Body of pancreas (tissue), 4 donors: ENCODE results near the gene KRTAP10-12. TPM values are rescaled to one million over a fixed set of nuclear protein-coding genes. Genes with fewer than 3 reads are reported as not detected.

Experiments used
- ATAC-seq: fragments of 150-250 bp; one replicate; pipeline ENCODE4 v1.9.1; 2016
- DNase-seq, 4 donors: peaks; one replicate each; pipeline ENCODE4 v3.0.0-alpha.2; 2019
- H3K27ac ChIP-seq, 4 donors: fragments of 200-600 bp; sonication (generic); 1 replicate in 3 of 4; 2 replicates in 1 of 4; pipeline versions ENCODE4 v1.5.1 to v1.6.1; 2016 to 2019; ENCODE audit warnings: mild to moderate bottlenecking in 1 of 4, mixed read lengths in 1 of 4, moderate library complexity in 1 of 4
- H3K27me3 ChIP-seq, 2 donors: fragments of 200-600 bp; sonication (generic); one replicate each; pipeline ENCODE4 v1.6.0; 2016; ENCODE audit warnings: mild to moderate bottlenecking in 1 of 2
- H3K36me3 ChIP-seq, 2 donors: fragments of 200-600 bp; sonication (generic); replicated peaks in 1 of 2; 2 replicates each; pipeline ENCODE4 v1.5.1; 2016; ENCODE audit warnings: low read depth in 2 of 2; ENCODE audit not compliant: insufficient read depth in 1 of 2
- H3K4me1 ChIP-seq: fragments of 200-600 bp; sonication (generic); one replicate; pipeline ENCODE4 v1.6.0; 2016
- H3K4me3 ChIP-seq, 2 donors: fragments of 200-600 bp; sonication (generic); 1 replicate in 1 of 2; 2 replicates in 1 of 2; pipeline ENCODE4 v1.5.1; 2016 to 2019
- H3K9me3 ChIP-seq, 3 donors: fragments of 200-600 bp; sonication (generic); 1 replicate in 2 of 3; 2 replicates in 1 of 3; pipeline ENCODE4 v1.5.1; 2016
- POLR2A ChIP-seq, 3 donors: fragments of 450-650 bp; IDR thresholded peaks; one replicate each; pipeline ENCODE4 v1.6.1; 2016; ENCODE audit warnings: antibody characterized with exemption in 3 of 3, mild to moderate bottlenecking in 2 of 3
- WGBS, 2 donors: methylation state at CpG; one replicate each; pipeline ENCODE4 v1.1.5; 2017; 5-methylcytosine and 5-hydroxymethylcytosine counted together
- intact Hi-C: fragments of 100-400 bp; cut with DNase I; formaldehyde crosslinking; loops from one replicate; pipeline ENCODE4 v1.15.1; 2023
- small RNA-seq: library from RNA; depleted of rRNA; stranded (forward); fragments of <200 nt; gene quantifications from one replicate; pipeline ENCODE3, GENCODE V24; 2016
- total RNA-seq, 2 donors: library from RNA; depleted of rRNA; stranded (reverse); fragments of >200 nt; gene quantifications; one replicate each; pipeline ENCODE4 v1.1.0, GENCODE V29; 2016
- TF ChIP-seq, protein P1 (sequence below), 7 experiments: fragments of 450-650 bp in 4 of 7; fragments of 200-600 bp in 3 of 7; sonication (generic) in 3 of 7; IDR thresholded peaks; one replicate each; pipeline ENCODE4 v1.5.1; 2016 to 2019; ENCODE audit warnings: antibody characterized with exemption in 7 of 7

The KRTAP10-12 gene
- total RNA-seq, 2 donors from 2014 or later = not detected

DNA sequence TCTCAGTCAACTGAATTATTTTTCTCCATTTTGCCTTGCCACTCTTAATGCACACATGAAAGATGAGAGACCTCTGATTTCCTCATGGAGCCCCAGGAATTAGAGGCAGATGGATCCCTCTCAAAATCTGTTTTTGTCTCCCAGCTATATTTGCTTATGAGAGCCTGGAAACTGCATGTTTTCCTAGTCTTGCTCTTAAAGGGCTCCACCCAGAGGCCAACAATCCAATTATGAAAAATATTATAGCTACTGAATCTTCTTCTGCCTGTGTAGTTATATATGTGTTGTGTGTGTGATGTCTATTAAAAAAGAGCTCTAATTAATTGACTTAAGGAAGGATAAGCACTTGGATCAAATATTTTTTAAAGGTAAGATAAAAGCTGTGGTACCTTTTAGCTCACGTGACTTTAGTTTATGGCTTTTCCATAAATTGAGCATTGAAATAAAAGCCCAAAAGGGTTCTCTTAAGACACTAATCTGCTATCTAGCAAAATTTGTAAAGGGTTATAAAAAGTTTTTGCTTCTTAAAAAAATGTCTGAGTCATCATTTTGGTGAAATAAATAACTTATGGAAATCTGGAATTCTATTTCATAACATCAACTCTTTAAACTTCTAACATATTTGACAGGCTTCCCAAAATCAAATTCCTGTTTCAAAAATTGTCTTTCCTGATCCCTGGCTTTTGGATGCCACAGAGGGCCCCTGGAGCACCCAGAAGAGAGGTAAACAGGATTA, 45.6 kb downstream of the KRTAP10-12 start:
- Histone ChIP-seq H3K27me3 (no peaks in the 10 kb centered on the region), H3K4me1 (no peaks in the 10 kb centered on the region), H3K36me3 (no peaks in the 10 kb centered on the region), H3K27ac (no peak overlapping the region), H3K4me3 (no peak overlapping the region), H3K9me3 (peaks cover 0 to under 1% (median 0%) of the 10 kb centered on the region in 3 donors)
- no peak for DNase-seq
- intact Hi-C loops = no loop called here
- WGBS, 2 donors = 87 to 89% methylated on average over 1 of the region's 1 CpG
- no peak for ATAC-seq
- TF ChIP-seq POLR2A (IDR thresholded peaks at IDR 0.05) = no peak
- TF ChIP-seq, protein P1, sequence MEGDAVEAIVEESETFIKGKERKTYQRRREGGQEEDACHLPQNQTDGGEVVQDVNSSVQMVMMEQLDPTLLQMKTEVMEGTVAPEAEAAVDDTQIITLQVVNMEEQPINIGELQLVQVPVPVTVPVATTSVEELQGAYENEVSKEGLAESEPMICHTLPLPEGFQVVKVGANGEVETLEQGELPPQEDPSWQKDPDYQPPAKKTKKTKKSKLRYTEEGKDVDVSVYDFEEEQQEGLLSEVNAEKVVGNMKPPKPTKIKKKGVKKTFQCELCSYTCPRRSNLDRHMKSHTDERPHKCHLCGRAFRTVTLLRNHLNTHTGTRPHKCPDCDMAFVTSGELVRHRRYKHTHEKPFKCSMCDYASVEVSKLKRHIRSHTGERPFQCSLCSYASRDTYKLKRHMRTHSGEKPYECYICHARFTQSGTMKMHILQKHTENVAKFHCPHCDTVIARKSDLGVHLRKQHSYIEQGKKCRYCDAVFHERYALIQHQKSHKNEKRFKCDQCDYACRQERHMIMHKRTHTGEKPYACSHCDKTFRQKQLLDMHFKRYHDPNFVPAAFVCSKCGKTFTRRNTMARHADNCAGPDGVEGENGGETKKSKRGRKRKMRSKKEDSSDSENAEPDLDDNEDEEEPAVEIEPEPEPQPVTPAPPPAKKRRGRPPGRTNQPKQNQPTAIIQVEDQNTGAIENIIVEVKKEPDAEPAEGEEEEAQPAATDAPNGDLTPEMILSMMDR (IDR thresholded peaks at IDR 0.05) = no peak

Small RNA genes within 50 kb of the gene (small RNA-seq; reads per million reads assigned to genes)
- not detected for gene KRTAP12-6P

Other genes starting within 250 kb of the KRTAP10-12 start
- gene LRRC3, start 241.7 kb upstream of the KRTAP10-12 start, total RNA-seq = 1 to 10 TPM in 1 of 2 donors, under 1 TPM in 1; 0.33 to 1.0 TPM
- gene KRTAP10-1, start 157.0 kb upstream of the KRTAP10-12 start, total RNA-seq = not detected
- not detected for gene KRTAP10-2, start 145.7 kb upstream of the KRTAP10-12 start, total RNA-seq
- gene KRTAP10-3, start 138.4 kb upstream of the KRTAP10-12 start, total RNA-seq = not detected
- not detected for gene KRTAP10-4, start 123.4 kb upstream of the KRTAP10-12 start, total RNA-seq
- not detected for gene KRTAP10-5, start 116.6 kb upstream of the KRTAP10-12 start, total RNA-seq
- not detected for gene KRTAP10-6, start 104.7 kb upstream of the KRTAP10-12 start, total RNA-seq
- gene KRTAP10-7, start 96.6 kb upstream of the KRTAP10-12 start, total RNA-seq = not detected
- not detected for gene KRTAP10-8, start 85.1 kb upstream of the KRTAP10-12 start, total RNA-seq
- not detected for gene KRTAP10-9, start 70.1 kb upstream of the KRTAP10-12 start, total RNA-seq
- gene KRTAP10-10, start 59.8 kb upstream of the KRTAP10-12 start, total RNA-seq = not detected
- gene KRTAP10-11, start 50.8 kb upstream of the KRTAP10-12 start, total RNA-seq = not detected
- not detected for gene KRTAP12-4, start 42.5 kb upstream of the KRTAP10-12 start, total RNA-seq
- gene KRTAP12-3, start 39.2 kb upstream of the KRTAP10-12 start, total RNA-seq = not detected
- gene KRTAP12-2, start 30.2 kb upstream of the KRTAP10-12 start, total RNA-seq = not detected
- gene KRTAP12-1, start 15.0 kb upstream of the KRTAP10-12 start, total RNA-seq = not detected
- gene TSPEAR, start 14.4 kb downstream of the KRTAP10-12 start, total RNA-seq = under 1 TPM in 1 of 2 donors, not detected in 1; 0.52 TPM
- 10 to 100 TPM; 61.7 to 64.3 TPM for gene UBE2G2, start 104.6 kb downstream of the KRTAP10-12 start, total RNA-seq
- gene SUMO3, start 120.9 kb downstream of the KRTAP10-12 start, total RNA-seq = 10 to 100 TPM; 20.4 to 33.2 TPM
- gene PTTG1IP, start 176.5 kb downstream of the KRTAP10-12 start, total RNA-seq = 100 to 1,000 TPM in 1 of 2 donors, 10 to 100 TPM in 1; 71.5 to 106 TPM
- gene ITGB2, start 223.7 kb downstream of the KRTAP10-12 start, total RNA-seq = 10 to 100 TPM; 17.8 to 23.3 TPM
- gene SLX9, start 242.9 kb downstream of the KRTAP10-12 start, total RNA-seq = 1 to 10 TPM; 5.6 to 9.3 TPM